Keratinocyte (primary cell): ENCODE data around the gene SIN3A. TPM values are rescaled to one million over a fixed set of nuclear protein-coding genes. Genes with fewer than 3 reads are reported as not detected.

Experiments
- DNase-seq: peaks from one replicate; pipeline ENCODE4 v3.0.0-alpha.2; 2011; ENCODE audit warnings: low read depth, missing footprints, low spot score
- FAIRE-seq: peaks from 2 replicates; lab custom pipeline; 2011; peaks lifted over from hg19 to GRCh38; lab: Jason Lieb, UNC
- H2AFZ ChIP-seq: 2 replicates; pipeline ENCODE4 v1.6.0; 2012; ENCODE audit warnings: low read length, control low read depth, inconsistent platforms; ENCODE audit not compliant: control insufficient read depth
- H3K27ac ChIP-seq: 2 replicates; pipeline ENCODE4 v1.5.1; 2011; ENCODE audit warnings: low read length; ENCODE audit not compliant: control insufficient read depth, insufficient read depth
- H3K27me3 ChIP-seq: 3 replicates; pipeline ENCODE4 v1.6.0; 2011; ENCODE audit warnings: low read length; ENCODE audit not compliant: control insufficient read depth, insufficient read depth; ENCODE audit errors: extremely low read depth
- H3K36me3 ChIP-seq, 2 experiments: 2 replicates in 1 of 2; 3 replicates in 1 of 2; pipeline ENCODE4 v1.5.1; 2011; ENCODE audit warnings: low read length in 2 of 2, mild to moderate bottlenecking in 1 of 2; ENCODE audit not compliant: control insufficient read depth in 2 of 2, insufficient read depth in 2 of 2; ENCODE audit errors: extremely low read depth in 1 of 2
- H3K4me1 ChIP-seq: 3 replicates; pipeline ENCODE4 v1.5.1; 2011; ENCODE audit warnings: low read length; ENCODE audit not compliant: control insufficient read depth, insufficient read depth; ENCODE audit errors: extremely low read depth
- H3K4me2 ChIP-seq: 3 replicates; pipeline ENCODE4 v1.6.0; 2011; ENCODE audit warnings: low read depth, low read length; ENCODE audit not compliant: control insufficient read depth, insufficient read depth; ENCODE audit errors: extremely low read depth
- H3K4me3 ChIP-seq, 3 experiments: fragments of 200-600 bp in 1 of 3; sonication (generic) in 1 of 3; 2 replicates in 2 of 3; 3 replicates in 1 of 3; pipeline ENCODE4 v1.5.1; 2011 to 2016; ENCODE audit warnings: low read length in 3 of 3, mild to moderate bottlenecking in 3 of 3, control low read depth in 2 of 3, inconsistent platforms in 1 of 3, low read depth in 1 of 3, mixed read lengths in 1 of 3, mixed run types in 1 of 3, moderate library complexity in 1 of 3; ENCODE audit not compliant: control insufficient read depth in 2 of 3, insufficient read depth in 2 of 3; ENCODE audit errors: extremely low read depth in 1 of 3
- H3K79me2 ChIP-seq: 2 replicates; pipeline ENCODE4 v1.6.0; 2012; ENCODE audit warnings: low read length; ENCODE audit not compliant: control insufficient read depth, insufficient read depth
- H3K9ac ChIP-seq: 3 replicates; pipeline ENCODE4 v1.6.0; 2011; ENCODE audit warnings: low read length; ENCODE audit not compliant: control insufficient read depth, insufficient read depth; ENCODE audit errors: extremely low read depth
- H3K9me1 ChIP-seq: 3 replicates; pipeline ENCODE4 v1.6.0; 2011; ENCODE audit warnings: low read length; ENCODE audit not compliant: control insufficient read depth, insufficient read depth; ENCODE audit errors: extremely low read depth
- H3K9me3 ChIP-seq: 2 replicates; pipeline ENCODE4 v1.5.1; 2012; ENCODE audit warnings: low read depth, low read length; ENCODE audit not compliant: control insufficient read depth
- H4K20me1 ChIP-seq: 3 replicates; pipeline ENCODE4 v1.6.0; 2011; ENCODE audit warnings: low read length; ENCODE audit not compliant: control insufficient read depth, insufficient read depth; ENCODE audit errors: extremely low read depth
- EZH2 ChIP-seq: IDR thresholded peaks from one replicate; pipeline ENCODE4 v1.6.1; 2012; ENCODE audit warnings: inconsistent platforms, mild to moderate bottlenecking, low read length, moderate library complexity
- dilution Hi-C: fragments of 300-500 bp; cut with MboI; formaldehyde crosslinking; loops from one replicate; pipeline ENCODE4 v1.7.0; 2020; ENCODE audit warnings: low sequenced_read_pairs; ENCODE audit not compliant: extremely low pct_ligation_motif_present
- polyA plus RNA-seq, 5 experiments: library from polyadenylated mRNA; depleted of rRNA in 3 of 5; stranded (reverse) in 3 of 5; stranded (forward) in 1 of 5; unstranded in 1 of 5; fragments of >200 nt; gene quantifications; 1 replicate in 1 of 5; 2 replicates in 3 of 5; 3 replicates in 1 of 5; pipeline versions ENCODE4 v1.2.1 to v1.2.3, GENCODE V29; 2011 to 2012; ENCODE audit warnings: missing spikeins in 2 of 5, low read depth in 1 of 5, low replicate concordance in 1 of 5
- TF ChIP-seq, protein P1 (sequence below), 3 experiments: IDR thresholded peaks in 1 of 3; conservative IDR thresholded peaks in 1 of 3; optimal IDR thresholded peaks in 1 of 3; 2 replicates in 2 of 3; 3 replicates in 1 of 3; pipeline versions ENCODE3 to v1.5.1; 2011; ENCODE audit warnings: low read length in 3 of 3, mild to moderate bottlenecking in 3 of 3, moderate library complexity in 2 of 3, control low read depth in 1 of 3, inconsistent platforms in 1 of 3; ENCODE audit not compliant: insufficient read depth in 2 of 3; ENCODE audit errors: extremely low read depth in 1 of 3

The SIN3A gene
- polyA plus RNA-seq, 1 donor (not counting 4 experiments of a cell fraction or from before 2014, with no cell fraction given) = 19.4 TPM

DNA sequence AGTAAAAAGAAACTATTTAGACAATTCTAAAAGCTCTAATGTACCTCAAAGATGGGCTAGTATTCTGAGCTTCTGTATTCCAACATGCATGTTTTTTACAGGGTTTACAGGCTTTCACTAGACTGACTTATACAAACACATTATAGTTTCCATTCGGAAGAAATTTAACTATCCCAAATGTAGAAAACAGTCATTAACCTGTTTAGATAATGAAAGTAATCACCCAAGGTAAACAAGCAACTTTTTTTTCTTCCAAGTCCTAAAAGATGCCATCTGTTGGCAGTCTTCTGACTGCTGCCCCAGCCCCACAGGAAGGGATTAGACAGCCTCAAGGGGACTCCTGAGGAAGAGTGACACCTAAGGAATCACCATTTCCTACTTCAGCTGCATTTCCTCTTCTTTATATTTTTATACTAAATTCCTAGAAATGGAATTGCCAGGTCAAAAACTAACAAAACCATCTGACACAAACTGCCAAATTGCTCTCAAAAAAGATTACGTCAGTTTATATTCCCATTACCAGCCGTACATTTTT lies 25.5 kb downstream of the SIN3A start:
- no peaks in the 10 kb centered on the region for H3K27me3 ChIP-seq
- TF ChIP-seq EZH2 = no peak
- TF ChIP-seq, protein P1, sequence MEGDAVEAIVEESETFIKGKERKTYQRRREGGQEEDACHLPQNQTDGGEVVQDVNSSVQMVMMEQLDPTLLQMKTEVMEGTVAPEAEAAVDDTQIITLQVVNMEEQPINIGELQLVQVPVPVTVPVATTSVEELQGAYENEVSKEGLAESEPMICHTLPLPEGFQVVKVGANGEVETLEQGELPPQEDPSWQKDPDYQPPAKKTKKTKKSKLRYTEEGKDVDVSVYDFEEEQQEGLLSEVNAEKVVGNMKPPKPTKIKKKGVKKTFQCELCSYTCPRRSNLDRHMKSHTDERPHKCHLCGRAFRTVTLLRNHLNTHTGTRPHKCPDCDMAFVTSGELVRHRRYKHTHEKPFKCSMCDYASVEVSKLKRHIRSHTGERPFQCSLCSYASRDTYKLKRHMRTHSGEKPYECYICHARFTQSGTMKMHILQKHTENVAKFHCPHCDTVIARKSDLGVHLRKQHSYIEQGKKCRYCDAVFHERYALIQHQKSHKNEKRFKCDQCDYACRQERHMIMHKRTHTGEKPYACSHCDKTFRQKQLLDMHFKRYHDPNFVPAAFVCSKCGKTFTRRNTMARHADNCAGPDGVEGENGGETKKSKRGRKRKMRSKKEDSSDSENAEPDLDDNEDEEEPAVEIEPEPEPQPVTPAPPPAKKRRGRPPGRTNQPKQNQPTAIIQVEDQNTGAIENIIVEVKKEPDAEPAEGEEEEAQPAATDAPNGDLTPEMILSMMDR (optimal IDR thresholded peaks at IDR 0.05 in 1 of 3, IDR thresholded peaks at IDR 0.05 in 1 of 3, conservative IDR thresholded peaks at IDR 0.05 in 1 of 3; ENCODE audit: extremely low read depth in 1 of 3, insufficient read depth in 2 of 3, low read length in 3 of 3) = no peak
- no peak overlapping the region for H3K4me2 ChIP-seq
- dilution Hi-C loops = no loop called here
- FAIRE-seq (no peak), DNase-seq (no peak)
- no peaks in the 10 kb centered on the region for H3K9me3 ChIP-seq
- no peak overlapping the region for H3K9ac ChIP-seq
- no peak overlapping the region for H3K4me3 ChIP-seq
- peaks cover 17% of the 10 kb centered on the region for H3K79me2 ChIP-seq
- H3K4me1 ChIP-seq = no peaks in the 10 kb centered on the region
- no peaks in the 10 kb centered on the region for H4K20me1 ChIP-seq
- H3K36me3 ChIP-seq = peaks cover 18 to 20% of the 10 kb centered on the region in 2 experiments
- no peak overlapping the region for H2AFZ ChIP-seq
- no peaks in the 10 kb centered on the region for H3K9me1 ChIP-seq
- H3K27ac ChIP-seq = no peak overlapping the region

DNA sequence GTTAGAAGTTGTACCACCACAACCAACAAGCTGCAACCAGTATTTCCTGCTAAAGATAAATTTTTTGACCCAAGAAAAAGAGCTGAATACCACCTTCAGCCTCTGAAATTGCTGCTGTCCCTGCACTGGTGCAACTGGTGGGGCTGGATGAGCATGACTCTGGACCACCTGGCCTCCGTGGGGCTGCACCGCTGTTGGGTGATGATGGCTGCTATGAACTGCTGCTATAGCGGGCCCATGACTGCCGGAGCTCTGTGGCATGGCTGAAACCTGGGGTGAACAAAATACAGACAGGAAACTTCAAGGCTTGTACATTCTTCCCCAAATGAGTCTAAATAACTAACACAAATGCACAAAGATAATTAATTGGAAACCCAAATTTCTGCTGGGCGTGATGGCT lies 28.9 kb downstream of the SIN3A start:
- no peak for FAIRE-seq
- H3K36me3 ChIP-seq = peaks cover 8 to 13% of the 10 kb centered on the region in 2 experiments

More for the DNA sequence above, 28.9 kb downstream of the SIN3A start:
- no peak overlapping the region for H3K4me2 ChIP-seq
- dilution Hi-C loops = no loop called here
- no peak overlapping the region for H2AFZ ChIP-seq
- H3K27ac ChIP-seq = no peak overlapping the region
- H3K9ac ChIP-seq = no peak overlapping the region
- TF ChIP-seq, protein P1 (optimal IDR thresholded peaks at IDR 0.05 in 1 of 3, IDR thresholded peaks at IDR 0.05 in 1 of 3, conservative IDR thresholded peaks at IDR 0.05 in 1 of 3; ENCODE audit: extremely low read depth in 1 of 3, insufficient read depth in 2 of 3, low read length in 3 of 3) = no peak
- no peak for TF ChIP-seq EZH2
- DNase-seq = no peak
- no peaks in the 10 kb centered on the region for H3K9me1 ChIP-seq
- peaks cover 5% of the 10 kb centered on the region for H3K79me2 ChIP-seq
- no peak overlapping the region for H3K4me3 ChIP-seq
- no peaks in the 10 kb centered on the region for H3K27me3 ChIP-seq
- H4K20me1 ChIP-seq = no peaks in the 10 kb centered on the region
- H3K9me3 ChIP-seq = no peaks in the 10 kb centered on the region
- no peaks in the 10 kb centered on the region for H3K4me1 ChIP-seq
